Activated naive CD8-positive, alpha-beta T cell treated with anti-CD3 and anti-CD28 coated beads, Interleukin-2, amount 50 U/mL, for 24 hours (primary cell): ENCODE data around the gene HOXC10.

Experiments used
- ATAC-seq: fragments of 150-1000 bp; cut with Tn5 transposase; one replicate; pipeline ENCODE4 v1.10.0; 2021
- DNase-seq: peaks from one replicate; pipeline ENCODE4 v3.0.0; 2021
- H3K27ac Mint-ChIP-seq: one replicate; pipeline ENCODE4 v1.8.0; 2021; ENCODE audit warnings: mild to moderate bottlenecking, mixed read lengths
- H3K27me3 Mint-ChIP-seq: one replicate; pipeline ENCODE4 v1.8.0; 2021; ENCODE audit warnings: mixed read lengths
- H3K36me3 Mint-ChIP-seq: one replicate; pipeline ENCODE4 v1.8.0; 2021; ENCODE audit warnings: low read depth, mixed read lengths
- H3K4me1 Mint-ChIP-seq: one replicate; pipeline ENCODE4 v1.8.0; 2021; ENCODE audit warnings: mixed read lengths
- H3K4me3 Mint-ChIP-seq: one replicate; pipeline ENCODE4 v1.8.0; 2021; ENCODE audit warnings: mild to moderate bottlenecking, moderate library complexity, mixed read lengths
- H3K9me3 Mint-ChIP-seq: one replicate; pipeline ENCODE4 v1.8.0; 2021; ENCODE audit warnings: mixed read lengths

The HOXC10 gene

GRCh38 chr12:53944907-53945847 lies 39.8 kb upstream of the HOXC10 start:
- Mint-ChIP-seq H3K36me3 (no peaks in the 10 kb centered on the region), H3K9me3 (no peaks in the 10 kb centered on the region), H3K27me3 (peaks cover 91% of the 10 kb centered on the region), H3K4me1 (no peaks in the 10 kb centered on the region), H3K4me3 (no peak overlapping the region), H3K27ac (no peak overlapping the region)
- ATAC-seq (no peak), DNase-seq (no peak)

- Mint-ChIP-seq H3K27ac (no peak overlapping the region), H3K27me3 (peaks cover 93% of the 10 kb centered on the region), H3K4me3 (no peak overlapping the region), H3K9me3 (no peaks in the 10 kb centered on the region), H3K36me3 (no peaks in the 10 kb centered on the region), H3K4me1 (no peaks in the 10 kb centered on the region)
- ATAC-seq: no peak
- DNase-seq: no peak
Measured at GRCh38 chr12:53947743-53948142, 37.2 kb upstream of the HOXC10 start.

GRCh38 chr12:53948650-53949593 lies 36.0 kb upstream of the HOXC10 start:
- no peaks in the 10 kb centered on the region for H3K36me3 Mint-ChIP-seq
- H3K4me1 Mint-ChIP-seq: no peaks in the 10 kb centered on the region
- DNase-seq (no peak), ATAC-seq (no peak)
- H3K27me3 Mint-ChIP-seq: peaks cover 95% of the 10 kb centered on the region
- H3K27ac Mint-ChIP-seq: no peak overlapping the region
- H3K4me3 Mint-ChIP-seq: no peak overlapping the region
- H3K9me3 Mint-ChIP-seq: no peaks in the 10 kb centered on the region

GRCh38 chr12:53949631-53950436 lies 35.1 kb upstream of the HOXC10 start:
- DNase-seq: no peak
- Mint-ChIP-seq H3K36me3 (no peaks in the 10 kb centered on the region), H3K9me3 (no peaks in the 10 kb centered on the region), H3K27me3 (peaks cover 93% of the 10 kb centered on the region), H3K4me1 (no peaks in the 10 kb centered on the region), H3K27ac (no peak overlapping the region), H3K4me3 (no peak overlapping the region)
- ATAC-seq: no peak

GRCh38 chr12:53950437-53950773 lies 34.5 kb upstream of the HOXC10 start:
- H3K27me3 Mint-ChIP-seq: peaks cover 88% of the 10 kb centered on the region
- no peak for DNase-seq
- no peaks in the 10 kb centered on the region for H3K9me3 Mint-ChIP-seq
- H3K27ac Mint-ChIP-seq: no peak overlapping the region
- ATAC-seq: no peak
- H3K4me3 Mint-ChIP-seq: no peak overlapping the region
- H3K36me3 Mint-ChIP-seq: no peaks in the 10 kb centered on the region
- H3K4me1 Mint-ChIP-seq: no peaks in the 10 kb centered on the region

GRCh38 chr12:53950789-53951576 lies 34.0 kb upstream of the HOXC10 start:
- H3K9me3 Mint-ChIP-seq: no peaks in the 10 kb centered on the region
- peaks cover 88% of the 10 kb centered on the region for H3K27me3 Mint-ChIP-seq
- peaks cover 3% of the 10 kb centered on the region for H3K4me1 Mint-ChIP-seq
- ATAC-seq: no peak
- DNase-seq: no peak
- no peaks in the 10 kb centered on the region for H3K36me3 Mint-ChIP-seq
- no peak overlapping the region for H3K4me3 Mint-ChIP-seq
- H3K27ac Mint-ChIP-seq: no peak overlapping the region

GRCh38 chr12:53951577-53952334 lies 33.2 kb upstream of the HOXC10 start:
- Mint-ChIP-seq H3K4me1 (peaks cover 9% of the 10 kb centered on the region), H3K27me3 (peaks cover 88% of the 10 kb centered on the region), H3K27ac (no peak overlapping the region), H3K4me3 (no peak overlapping the region), H3K36me3 (no peaks in the 10 kb centered on the region), H3K9me3 (no peaks in the 10 kb centered on the region)
- no peak for DNase-seq
- no peak for ATAC-seq

- DNase-seq (no peak), ATAC-seq (no peak)
- Mint-ChIP-seq H3K36me3 (no peaks in the 10 kb centered on the region), H3K27me3 (peaks cover 89% of the 10 kb centered on the region), H3K4me1 (peaks cover 9% of the 10 kb centered on the region), H3K9me3 (no peaks in the 10 kb centered on the region), H3K4me3 (no peak overlapping the region), H3K27ac (no peak overlapping the region)
Measured at GRCh38 chr12:53952335-53952694, 32.6 kb upstream of the HOXC10 start.

- H3K9me3 Mint-ChIP-seq: no peaks in the 10 kb centered on the region
- ATAC-seq: no peak
- H3K4me3 Mint-ChIP-seq: no peak overlapping the region
Measured at GRCh38 chr12:53952871-53953734, 31.8 kb upstream of the HOXC10 start.

GRCh38 chr12:53953831-53954693 lies 30.9 kb upstream of the HOXC10 start:
- Mint-ChIP-seq H3K36me3 (no peaks in the 10 kb centered on the region), H3K9me3 (no peaks in the 10 kb centered on the region), H3K4me3 (no peak overlapping the region), H3K27me3 (peaks cover 86% of the 10 kb centered on the region), H3K4me1 (peaks cover 9% of the 10 kb centered on the region), H3K27ac (no peak overlapping the region)
- DNase-seq (no peak), ATAC-seq (no peak)

More at GRCh38 chr12:53952871-53953734, 31.8 kb upstream of the HOXC10 start:
- H3K36me3 Mint-ChIP-seq: no peaks in the 10 kb centered on the region
- peak overlapping the region; percentile 40 for H3K27ac Mint-ChIP-seq
- peaks cover 88% of the 10 kb centered on the region for H3K27me3 Mint-ChIP-seq
- H3K4me1 Mint-ChIP-seq: peaks cover 9% of the 10 kb centered on the region
- no peak for DNase-seq

- Mint-ChIP-seq H3K36me3 (no peaks in the 10 kb centered on the region), H3K4me3 (no peak within 1 kb of the TSS), H3K4me1 (peaks cover 9% of the 10 kb centered on the region), H3K9me3 (no peaks in the 10 kb centered on the region), H3K27me3 (peaks cover 86% of the 10 kb centered on the region), H3K27ac (no peak within 1 kb of the TSS)
- no peak for ATAC-seq
- no peak for DNase-seq
Measured at GRCh38 chr12:53954694-53955035, 30.3 kb upstream of the HOXC10 start, which contains the start of gene HOXC12. Gene HOXC12 (plus strand): TSS chr12:53954903. CDS start chr12:53954930, 27 bp downstream.
